Measurements from ENCODE around the gene AGER.
A peak's percentile ranks its signal among the peaks of the same experiment; 100 is the strongest.
"Not testable (repeated sequence)": the region's sequence is repeated elsewhere in the genome, so short reads cannot be mapped to it uniquely, and the experiment has no call there.

The AGER gene

GRCh38 chr6:32196682-32197616 lies 12.9 kb upstream of the AGER start:
- TF ChIP-seq, protein P1, sequence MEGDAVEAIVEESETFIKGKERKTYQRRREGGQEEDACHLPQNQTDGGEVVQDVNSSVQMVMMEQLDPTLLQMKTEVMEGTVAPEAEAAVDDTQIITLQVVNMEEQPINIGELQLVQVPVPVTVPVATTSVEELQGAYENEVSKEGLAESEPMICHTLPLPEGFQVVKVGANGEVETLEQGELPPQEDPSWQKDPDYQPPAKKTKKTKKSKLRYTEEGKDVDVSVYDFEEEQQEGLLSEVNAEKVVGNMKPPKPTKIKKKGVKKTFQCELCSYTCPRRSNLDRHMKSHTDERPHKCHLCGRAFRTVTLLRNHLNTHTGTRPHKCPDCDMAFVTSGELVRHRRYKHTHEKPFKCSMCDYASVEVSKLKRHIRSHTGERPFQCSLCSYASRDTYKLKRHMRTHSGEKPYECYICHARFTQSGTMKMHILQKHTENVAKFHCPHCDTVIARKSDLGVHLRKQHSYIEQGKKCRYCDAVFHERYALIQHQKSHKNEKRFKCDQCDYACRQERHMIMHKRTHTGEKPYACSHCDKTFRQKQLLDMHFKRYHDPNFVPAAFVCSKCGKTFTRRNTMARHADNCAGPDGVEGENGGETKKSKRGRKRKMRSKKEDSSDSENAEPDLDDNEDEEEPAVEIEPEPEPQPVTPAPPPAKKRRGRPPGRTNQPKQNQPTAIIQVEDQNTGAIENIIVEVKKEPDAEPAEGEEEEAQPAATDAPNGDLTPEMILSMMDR (IDR thresholded peaks at IDR 0.05; ENCODE audit: low read depth, low read length) = no peak
- no peak for DNase-seq
- H3K9me3 ChIP-seq = no peaks in the 10 kb centered on the region
- H3K27me3 ChIP-seq = no peaks in the 10 kb centered on the region
- peaks cover 2% of the 10 kb centered on the region; the same call in 1 of the 2 replicates for H3K4me1 ChIP-seq
- H3K36me3 ChIP-seq = no peaks in the 10 kb centered on the region
- H3K4me3 ChIP-seq (ENCODE audit: low read depth, low read length) = peak overlapping the region; percentile 90

DNA sequence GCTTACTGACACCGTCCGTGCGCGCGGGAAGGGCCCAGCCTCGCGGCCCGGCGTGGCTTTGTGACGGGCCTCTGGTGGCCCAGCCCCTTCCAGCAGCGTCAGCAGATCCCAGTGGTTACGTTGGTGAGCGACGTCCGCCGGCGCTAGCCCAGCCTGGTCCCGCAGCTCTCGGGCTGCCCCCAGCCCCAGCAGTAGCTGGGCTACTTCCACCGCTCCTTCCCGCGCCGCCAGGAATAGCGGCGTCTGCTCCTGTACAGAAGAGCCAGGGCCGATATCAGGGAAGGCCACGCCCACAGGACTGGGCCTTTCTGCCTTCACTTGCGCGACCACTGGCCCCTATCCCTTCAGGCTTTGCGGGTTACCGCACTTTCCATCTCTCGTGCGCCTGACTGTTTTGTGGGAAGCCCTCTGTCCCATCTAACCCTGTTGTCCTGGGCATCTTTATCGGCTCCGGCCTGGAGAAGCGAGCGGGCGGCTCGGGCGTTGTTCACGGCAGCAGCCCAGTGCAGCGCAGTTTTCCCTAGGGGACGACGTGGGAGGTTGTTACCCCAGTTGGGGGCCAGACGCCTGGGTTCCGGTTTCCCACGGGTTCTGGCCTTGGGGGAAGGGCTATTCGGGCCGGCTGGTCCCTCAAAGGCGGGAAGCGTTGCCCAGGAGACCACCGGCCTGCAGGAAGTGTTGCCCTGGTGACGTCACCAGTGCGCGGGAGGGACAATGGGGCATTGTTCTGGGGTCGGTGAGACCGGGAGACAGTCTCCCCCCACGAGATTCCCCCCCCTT lies 12.0 kb upstream of the AGER start:
- DNase-seq = peak; percentile 95
- H3K4me1 ChIP-seq = peaks cover 2% of the 10 kb centered on the region; the same call in 1 of the 2 replicates
- H3K9me3 ChIP-seq = no peaks in the 10 kb centered on the region
- no peaks in the 10 kb centered on the region for H3K27me3 ChIP-seq
- H3K36me3 ChIP-seq = no peaks in the 10 kb centered on the region
- H3K4me3 ChIP-seq (ENCODE audit: low read depth, low read length) = peak overlapping the region; percentile 90
- TF ChIP-seq, protein P1 (IDR thresholded peaks at IDR 0.05; ENCODE audit: low read depth, low read length) = no peak

GRCh38 chr6:32195652-32195901 lies 11.5 kb upstream of the AGER start:
- Histone ChIP-seq H3K4me1 (peaks cover 2% of the 10 kb centered on the region; the same call in 1 of the 2 replicates), H3K4me3 (ENCODE audit: low read depth, low read length) (peak overlapping the region; percentile 52), H3K36me3 (no peaks in the 10 kb centered on the region), H3K27me3 (no peaks in the 10 kb centered on the region), H3K9me3 (no peaks in the 10 kb centered on the region)
- TF ChIP-seq, protein P1 (IDR thresholded peaks at IDR 0.05; ENCODE audit: low read depth, low read length) = peak; percentile 40; the same call in 1 of the 2 replicates
- peak; percentile 100 for DNase-seq

DNA sequence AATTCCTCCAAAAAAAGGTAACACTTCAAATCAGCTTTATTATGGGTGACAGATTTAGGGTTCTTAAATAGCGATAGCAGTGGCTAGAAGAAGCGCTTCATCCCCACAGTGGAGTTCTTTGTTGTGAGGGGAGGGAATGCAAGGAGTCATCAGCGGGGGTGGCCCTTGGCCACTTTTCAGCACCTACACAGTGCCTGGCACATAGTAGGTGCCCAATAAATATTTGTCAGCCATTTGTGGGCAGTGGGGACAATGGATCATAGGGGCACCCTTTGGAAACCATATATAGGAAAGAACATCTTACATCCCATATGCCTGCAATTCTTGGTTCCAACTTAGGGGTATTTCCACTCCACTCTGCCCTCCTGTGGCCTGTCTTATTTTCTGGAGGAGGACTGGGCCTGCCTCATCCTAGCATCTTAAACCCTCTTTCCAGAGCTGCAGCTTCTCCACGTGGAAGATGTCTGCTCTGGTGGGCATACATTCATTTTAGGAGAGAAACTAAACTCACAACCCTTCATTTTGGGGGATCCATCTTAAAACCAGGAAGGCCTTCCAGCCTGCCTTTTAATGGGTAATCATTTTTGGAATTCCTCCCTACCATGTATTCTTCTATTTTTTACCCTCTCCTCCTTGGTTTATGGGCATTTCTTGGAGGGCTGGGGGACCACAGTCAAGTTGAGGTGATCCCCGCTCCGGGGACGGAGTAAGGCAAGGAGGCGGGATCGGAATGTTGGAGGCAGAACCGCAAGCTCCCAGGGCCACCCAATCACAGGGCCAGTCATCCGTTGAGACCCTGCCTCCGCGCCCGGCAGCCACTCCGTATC lies 11.0 kb upstream of the AGER start:
- H3K36me3 ChIP-seq = no peaks in the 10 kb centered on the region
- TF ChIP-seq, protein P1 (IDR thresholded peaks at IDR 0.05; ENCODE audit: low read depth, low read length) = peak; percentile 63
- no peaks in the 10 kb centered on the region for H3K9me3 ChIP-seq
- DNase-seq = no peak
- H3K4me3 ChIP-seq (ENCODE audit: low read depth, low read length) = peak overlapping the region; percentile 52
- no peaks in the 10 kb centered on the region for H3K27me3 ChIP-seq
- peaks cover 2% of the 10 kb centered on the region; the same call in 1 of the 2 replicates for H3K4me1 ChIP-seq

DNA sequence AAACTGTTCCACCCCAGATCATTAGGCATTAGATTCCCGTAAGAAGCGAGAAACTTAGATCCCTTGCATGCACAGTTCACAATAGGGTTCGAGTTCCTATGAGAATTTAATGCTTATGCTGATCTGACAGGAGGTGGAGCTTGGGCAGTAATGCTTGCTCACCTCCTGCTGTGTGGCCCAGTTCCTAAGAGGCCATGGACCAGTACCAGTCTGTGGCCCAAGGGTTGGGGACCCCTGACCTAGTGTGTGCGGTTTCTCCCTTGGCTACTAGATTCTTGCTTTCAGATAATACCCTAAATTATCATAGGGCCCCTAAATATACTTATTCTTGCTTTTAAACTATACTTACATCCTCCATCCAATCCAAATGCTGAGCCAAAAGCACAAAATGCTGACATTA lies 10.3 kb upstream of the AGER start:
- Histone ChIP-seq H3K36me3 (no peaks in the 10 kb centered on the region), H3K4me1 (peaks cover 2% of the 10 kb centered on the region; the same call in 1 of the 2 replicates)

DNA sequence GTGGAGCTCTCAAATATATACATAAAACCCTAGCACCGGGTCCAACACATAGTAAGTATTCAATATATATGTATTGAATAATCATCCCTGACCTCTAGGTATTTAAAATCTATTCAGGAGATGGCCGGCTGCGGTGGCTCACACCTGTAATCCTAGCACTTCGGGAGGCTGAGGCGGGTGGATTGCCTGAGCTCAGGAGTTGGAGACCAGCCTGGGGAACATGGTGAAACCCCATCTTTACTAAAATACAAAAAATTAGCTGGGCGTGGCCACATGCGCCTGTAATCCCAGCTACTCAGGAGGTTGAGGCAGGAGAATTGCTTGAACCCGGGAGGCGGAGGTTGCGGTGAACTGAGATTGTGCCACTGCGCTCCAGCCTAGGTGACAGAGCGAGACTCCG lies 9.0 kb upstream of the AGER start:
- H3K27me3 ChIP-seq; H3K4me1 ChIP-seq; H3K4me3 ChIP-seq (ENCODE audit: low read depth, low read length); DNase-seq; H3K36me3 ChIP-seq; H3K9me3 ChIP-seq: not testable (repeated sequence)

More for the DNA sequence above, 10.3 kb upstream of the AGER start:
- TF ChIP-seq, protein P1 (IDR thresholded peaks at IDR 0.05; ENCODE audit: low read depth, low read length) = no peak
- Histone ChIP-seq H3K4me3 (ENCODE audit: low read depth, low read length) (no peak overlapping the region), H3K9me3 (no peaks in the 10 kb centered on the region), H3K27me3 (no peaks in the 10 kb centered on the region)
- no peak for DNase-seq
